HCT116 (cell line): ENCODE data around the gene PFN3.

Experiments
- EZH2phosphoT487 ChIP-seq: fragments of 200-600 bp; IDR thresholded peaks from 2 replicates; pipeline ENCODE4 v1.6.1; 2018; ENCODE audit warnings: antibody characterized with exemption, borderline replicate concordance
- FOSL1 ChIP-seq: IDR thresholded peaks from 2 replicates; pipeline ENCODE4 v1.6.1; 2012; ENCODE audit warnings: low read depth
- JUND ChIP-seq: IDR thresholded peaks from 2 replicates; pipeline ENCODE4 v1.6.1; 2012
- POLR2A ChIP-seq: IDR thresholded peaks from 2 replicates; pipeline ENCODE4 v1.7.0; 2011; ENCODE audit warnings: borderline replicate concordance; ENCODE audit not compliant: insufficient read depth, insufficient read length; ENCODE audit errors: extremely low read depth
- RAD21 ChIP-seq: IDR thresholded peaks from 2 replicates; pipeline ENCODE4 v1.6.1; 2012; ENCODE audit warnings: low read depth, mild to moderate bottlenecking
- SIN3A ChIP-seq: IDR thresholded peaks from 2 replicates; pipeline ENCODE4 v1.6.1; 2012; ENCODE audit warnings: low read depth
- TF ChIP-seq, protein P1 (sequence below), 3 experiments: fragments of 200-600 bp in 1 of 3; sonication (generic) in 1 of 3; IDR thresholded peaks in 2 of 3; conservative IDR thresholded peaks in 1 of 3; 2 replicates each; pipeline ENCODE4 v1.5.1; 2012 to 2017; ENCODE audit warnings: low read depth in 2 of 3, low read length in 2 of 3, antibody characterized with exemption in 1 of 3, borderline replicate concordance in 1 of 3, control low read depth in 1 of 3, mild to moderate bottlenecking in 1 of 3, mixed read lengths in 1 of 3, mixed run types in 1 of 3, moderate library complexity in 1 of 3; ENCODE audit not compliant: insufficient read depth in 1 of 3
- TF ChIP-seq, protein P2 (sequence below): IDR thresholded peaks from 2 replicates; pipeline ENCODE4 v1.6.1; 2012; ENCODE audit warnings: low read depth

DNA sequence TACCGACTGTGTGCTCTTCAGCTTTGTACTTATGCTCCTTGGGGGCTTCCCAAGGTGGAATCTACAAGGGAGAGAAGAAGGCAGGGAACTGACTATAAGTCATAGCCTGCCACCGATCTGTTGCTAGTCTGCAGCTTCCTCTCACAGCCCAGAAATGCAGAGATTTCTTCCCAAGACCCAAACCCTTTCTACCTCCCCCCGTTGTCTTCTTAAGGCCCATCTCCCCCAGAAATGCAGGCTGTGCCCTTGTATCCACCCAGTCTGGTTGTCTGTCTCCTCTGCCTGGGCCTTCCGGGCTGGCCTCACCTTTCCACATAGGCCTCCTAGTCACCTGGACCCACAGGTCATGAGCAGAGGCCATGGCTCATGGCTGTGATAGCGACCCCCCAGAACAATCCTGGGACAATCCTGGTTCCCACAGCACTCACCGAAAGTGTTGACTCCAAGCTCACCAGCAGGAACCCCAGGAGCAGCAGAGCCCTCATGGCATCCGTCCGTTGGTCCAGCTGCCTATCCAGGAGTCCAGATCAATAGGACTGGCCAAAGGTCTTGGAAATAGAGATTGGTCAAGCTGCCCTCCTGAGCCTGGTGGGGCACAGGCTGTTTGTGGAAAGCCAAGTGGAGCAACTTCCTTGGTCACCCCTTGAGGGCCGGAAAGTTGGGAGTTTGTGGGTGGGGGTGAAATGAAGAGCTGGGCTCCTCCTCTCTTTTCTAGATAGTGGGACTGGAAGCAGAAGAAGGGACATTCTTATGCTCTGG lies 8.8 kb upstream of the PFN3 start, which contains the start of gene F12:
- TF ChIP-seq, protein P1, sequence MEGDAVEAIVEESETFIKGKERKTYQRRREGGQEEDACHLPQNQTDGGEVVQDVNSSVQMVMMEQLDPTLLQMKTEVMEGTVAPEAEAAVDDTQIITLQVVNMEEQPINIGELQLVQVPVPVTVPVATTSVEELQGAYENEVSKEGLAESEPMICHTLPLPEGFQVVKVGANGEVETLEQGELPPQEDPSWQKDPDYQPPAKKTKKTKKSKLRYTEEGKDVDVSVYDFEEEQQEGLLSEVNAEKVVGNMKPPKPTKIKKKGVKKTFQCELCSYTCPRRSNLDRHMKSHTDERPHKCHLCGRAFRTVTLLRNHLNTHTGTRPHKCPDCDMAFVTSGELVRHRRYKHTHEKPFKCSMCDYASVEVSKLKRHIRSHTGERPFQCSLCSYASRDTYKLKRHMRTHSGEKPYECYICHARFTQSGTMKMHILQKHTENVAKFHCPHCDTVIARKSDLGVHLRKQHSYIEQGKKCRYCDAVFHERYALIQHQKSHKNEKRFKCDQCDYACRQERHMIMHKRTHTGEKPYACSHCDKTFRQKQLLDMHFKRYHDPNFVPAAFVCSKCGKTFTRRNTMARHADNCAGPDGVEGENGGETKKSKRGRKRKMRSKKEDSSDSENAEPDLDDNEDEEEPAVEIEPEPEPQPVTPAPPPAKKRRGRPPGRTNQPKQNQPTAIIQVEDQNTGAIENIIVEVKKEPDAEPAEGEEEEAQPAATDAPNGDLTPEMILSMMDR (IDR thresholded peaks at IDR 0.05 in 2 of 3, conservative IDR thresholded peaks at IDR 0.05 in 1 of 3; ENCODE audit: borderline replicate concordance in 1 of 3, insufficient read depth in 1 of 3, low read depth in 2 of 3, low read length in 2 of 3): no peak
- TF ChIP-seq RAD21 (no peak), POLR2A (no peak), EZH2phosphoT487 (no peak), SIN3A (no peak), FOSL1 (no peak), JUND (no peak)
- TF ChIP-seq, protein P2, sequence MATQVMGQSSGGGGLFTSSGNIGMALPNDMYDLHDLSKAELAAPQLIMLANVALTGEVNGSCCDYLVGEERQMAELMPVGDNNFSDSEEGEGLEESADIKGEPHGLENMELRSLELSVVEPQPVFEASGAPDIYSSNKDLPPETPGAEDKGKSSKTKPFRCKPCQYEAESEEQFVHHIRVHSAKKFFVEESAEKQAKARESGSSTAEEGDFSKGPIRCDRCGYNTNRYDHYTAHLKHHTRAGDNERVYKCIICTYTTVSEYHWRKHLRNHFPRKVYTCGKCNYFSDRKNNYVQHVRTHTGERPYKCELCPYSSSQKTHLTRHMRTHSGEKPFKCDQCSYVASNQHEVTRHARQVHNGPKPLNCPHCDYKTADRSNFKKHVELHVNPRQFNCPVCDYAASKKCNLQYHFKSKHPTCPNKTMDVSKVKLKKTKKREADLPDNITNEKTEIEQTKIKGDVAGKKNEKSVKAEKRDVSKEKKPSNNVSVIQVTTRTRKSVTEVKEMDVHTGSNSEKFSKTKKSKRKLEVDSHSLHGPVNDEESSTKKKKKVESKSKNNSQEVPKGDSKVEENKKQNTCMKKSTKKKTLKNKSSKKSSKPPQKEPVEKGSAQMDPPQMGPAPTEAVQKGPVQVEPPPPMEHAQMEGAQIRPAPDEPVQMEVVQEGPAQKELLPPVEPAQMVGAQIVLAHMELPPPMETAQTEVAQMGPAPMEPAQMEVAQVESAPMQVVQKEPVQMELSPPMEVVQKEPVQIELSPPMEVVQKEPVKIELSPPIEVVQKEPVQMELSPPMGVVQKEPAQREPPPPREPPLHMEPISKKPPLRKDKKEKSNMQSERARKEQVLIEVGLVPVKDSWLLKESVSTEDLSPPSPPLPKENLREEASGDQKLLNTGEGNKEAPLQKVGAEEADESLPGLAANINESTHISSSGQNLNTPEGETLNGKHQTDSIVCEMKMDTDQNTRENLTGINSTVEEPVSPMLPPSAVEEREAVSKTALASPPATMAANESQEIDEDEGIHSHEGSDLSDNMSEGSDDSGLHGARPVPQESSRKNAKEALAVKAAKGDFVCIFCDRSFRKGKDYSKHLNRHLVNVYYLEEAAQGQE: no peak
